Activated T-cell treated with anti-CD3 and anti-CD28 coated beads, Interleukin-2, amount 50 U/mL, for 1 hour (primary cell): ENCODE measurements around the gene COL28A1.
"Not testable (repeated sequence)": the region's sequence is repeated elsewhere in the genome, so short reads cannot be mapped to it uniquely, and the experiment has no call there.

Experiments used
- DNase-seq: peaks from one replicate; pipeline ENCODE4 v3.0.0-alpha.2; 2020

COL28A1 gene

DNA sequence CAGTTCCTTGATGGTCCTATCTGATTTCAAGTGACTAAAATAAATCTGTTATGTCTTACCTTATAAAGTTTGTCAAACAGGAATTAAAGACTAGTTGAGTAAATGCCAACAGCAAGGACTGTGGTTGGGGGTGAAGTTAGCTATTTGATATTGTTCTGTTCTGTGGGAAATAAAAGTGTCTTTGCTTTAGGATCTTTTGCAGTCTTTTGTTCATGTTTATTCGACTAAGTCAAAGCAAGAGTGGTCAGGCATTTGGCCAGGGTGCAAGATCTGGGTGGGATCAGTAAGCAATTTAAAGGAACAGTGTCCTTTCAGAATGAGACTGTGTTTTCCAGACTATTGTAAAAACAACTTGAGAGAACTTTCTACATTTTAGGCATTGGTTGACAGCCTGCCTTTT is at the start of gene COL28A1:
Gene COL28A1, minus strand, starts transcription at position 183 of the 400 bp plus-strand sequence. CDS start 2,998 bp downstream, outside the sequence.
- DNase-seq, result no peak

DNA sequence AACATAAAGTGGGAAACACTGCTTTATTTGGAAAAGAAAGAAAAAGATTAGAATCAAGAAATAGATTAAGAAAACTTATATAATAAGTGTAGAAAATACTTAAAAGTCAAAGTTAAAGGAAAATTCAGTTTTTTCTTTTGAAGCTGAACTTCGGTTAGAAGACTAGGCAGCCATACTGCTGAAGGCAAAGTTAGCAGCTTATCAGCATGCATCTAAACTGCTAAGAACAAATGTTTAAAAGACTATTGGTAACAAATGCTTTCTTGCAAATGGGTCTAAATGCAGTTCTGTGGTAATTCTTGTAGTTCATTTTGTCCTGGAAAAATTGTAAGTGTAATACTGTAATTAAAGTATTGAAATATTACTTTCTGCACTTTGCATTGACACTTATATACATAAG is 49.0 kb upstream of the COL28A1 start:
- no peak for DNase-seq

- DNase-seq, result no peak
These were observed 48.1 kb upstream of the COL28A1 start for GRCh38 chr7:7583731-7584130.

DNA sequence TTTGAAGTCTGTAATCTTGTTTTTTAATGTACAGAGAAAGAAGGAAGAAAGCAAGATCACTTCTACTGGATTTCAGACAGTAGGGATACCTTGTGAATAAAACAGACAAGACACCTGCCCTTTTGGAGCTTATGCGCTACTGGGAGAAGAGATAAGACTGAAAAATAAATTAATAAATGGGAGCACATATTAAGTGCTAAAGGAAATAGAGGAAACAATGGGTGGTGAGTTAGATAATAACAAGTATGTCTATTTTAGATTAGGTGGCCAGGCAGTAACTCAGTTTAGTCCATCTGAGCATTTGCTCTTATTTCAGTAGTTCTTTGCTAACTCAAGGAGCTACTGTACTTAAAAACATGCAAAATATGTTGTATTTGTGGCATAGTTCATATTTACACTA is 46.9 kb upstream of the COL28A1 start:
- no peak for DNase-seq

DNA sequence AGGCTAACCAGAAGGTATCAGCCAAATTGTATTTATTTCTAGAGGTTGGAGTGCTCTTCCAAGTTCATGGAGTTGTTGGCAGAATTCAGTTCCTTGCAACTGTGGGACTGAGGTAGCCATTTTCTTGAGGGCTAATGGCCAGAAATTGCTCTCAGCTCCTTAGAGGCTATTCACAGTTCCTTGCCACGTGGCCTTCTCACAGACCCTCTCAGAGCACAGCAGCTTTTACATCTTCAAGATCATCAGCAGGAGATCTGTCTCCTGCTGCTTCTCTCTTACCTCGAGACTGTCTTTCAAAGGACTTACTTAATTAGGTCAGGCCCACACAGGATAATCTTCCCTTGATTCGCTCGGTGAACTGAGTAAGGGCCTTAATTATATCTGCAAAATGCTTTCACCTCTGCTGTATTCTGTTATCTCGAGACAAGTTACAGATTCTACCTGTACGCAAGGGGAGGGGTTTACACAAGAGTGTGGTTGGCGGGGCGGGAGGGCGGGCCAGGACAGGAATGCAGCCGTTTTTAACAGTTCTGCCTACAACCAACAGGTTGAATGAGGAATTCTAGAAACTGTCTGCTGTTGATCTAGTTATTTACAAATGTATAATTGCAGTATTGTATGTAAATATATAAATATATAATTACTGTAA is 46.0 kb upstream of the COL28A1 start:
- no peak for DNase-seq

- DNase-seq, result no peak
These were observed 44.0 kb upstream of the COL28A1 start for GRCh38 chr7:7579638-7580037.

GRCh38 chr7:7577888-7578287 is 42.2 kb upstream of the COL28A1 start:
- no peak for DNase-seq

DNA sequence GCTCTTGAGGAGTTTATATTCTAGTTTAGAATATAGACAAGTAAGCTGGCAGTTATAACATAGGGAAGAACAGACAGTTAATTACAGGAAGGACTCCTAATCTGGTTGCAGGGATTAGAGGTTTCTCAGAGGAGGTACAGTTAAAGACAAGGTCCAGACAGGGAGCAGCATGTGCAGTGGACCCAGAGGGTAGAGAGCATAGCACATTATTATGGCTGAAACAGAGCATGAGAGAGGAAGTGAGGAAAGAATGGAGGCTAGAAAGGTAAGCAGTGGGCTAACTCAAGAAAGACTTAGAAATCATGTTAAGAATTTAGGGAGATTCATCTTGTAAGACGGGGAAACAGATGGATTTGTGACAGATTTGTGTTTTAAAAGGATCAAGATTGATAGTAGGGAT is 40.7 kb upstream of the COL28A1 start:
- DNase-seq, result no peak

DNA sequence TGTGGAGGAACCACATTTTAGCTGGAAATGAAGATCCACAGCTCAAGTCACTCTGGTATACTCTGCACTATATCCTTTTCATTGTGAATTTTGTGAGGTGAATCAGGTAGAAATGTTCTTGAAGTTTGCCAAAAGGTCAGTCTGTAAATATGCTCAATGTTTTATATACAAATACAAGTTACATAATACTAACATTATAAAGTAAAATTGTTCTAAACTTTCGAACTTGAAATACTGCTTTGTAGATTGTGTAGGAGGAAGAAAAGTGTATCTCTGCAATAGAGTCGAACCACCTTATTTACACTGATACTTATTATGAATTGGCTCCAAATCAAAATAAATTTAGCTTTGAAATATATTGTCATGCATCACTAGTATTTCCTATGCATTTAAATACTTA is 38.0 kb upstream of the COL28A1 start:
- DNase-seq, result no peak

GRCh38 chr7:7570584-7570983 is 34.9 kb upstream of the COL28A1 start:
- no peak for DNase-seq

DNA sequence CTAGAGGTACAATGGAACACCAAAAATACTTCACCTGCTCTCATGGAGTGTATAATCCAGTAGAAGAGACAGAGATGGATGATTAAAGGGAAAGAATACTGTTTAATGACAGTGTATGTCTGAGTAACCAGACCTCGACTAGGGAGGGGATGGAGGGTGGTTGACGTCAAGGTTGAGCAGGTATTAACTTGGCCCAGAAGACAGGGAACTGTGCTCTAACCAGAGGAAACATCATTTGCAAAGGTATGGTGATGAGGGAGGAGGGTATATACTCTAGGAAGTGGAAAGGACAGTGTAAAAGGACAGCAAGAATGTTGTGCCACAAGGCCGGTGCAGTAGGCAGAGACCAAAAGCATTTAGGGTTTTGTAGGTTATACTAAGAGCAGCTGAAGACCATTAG is 33.9 kb upstream of the COL28A1 start:
- DNase-seq, result no peak

DNA sequence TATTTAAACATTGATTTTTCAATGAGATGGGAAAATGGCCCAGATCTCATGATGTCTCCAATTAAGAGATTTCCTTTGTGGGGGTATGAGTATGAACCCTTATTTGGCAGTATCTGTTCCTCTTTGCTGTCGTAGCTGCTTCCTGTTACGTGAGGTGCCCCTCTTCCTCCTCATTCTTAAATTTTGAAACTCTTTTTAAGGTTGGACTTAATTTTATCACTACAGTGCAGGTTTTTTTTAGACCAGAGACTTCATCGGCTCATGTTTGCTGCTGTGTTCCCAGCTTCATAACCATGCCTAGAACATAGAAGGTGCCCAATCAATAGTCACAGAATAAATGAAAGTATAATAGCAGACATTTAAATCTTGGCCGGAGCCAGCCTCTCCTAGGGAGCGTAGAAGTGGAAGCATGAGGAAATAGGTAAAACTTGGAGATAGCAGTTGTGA is 33.4 kb upstream of the COL28A1 start:
- DNase-seq, result no peak

- no peak for DNase-seq
These were observed 32.9 kb upstream of the COL28A1 start for GRCh38 chr7:7568553-7568952.

- DNase-seq, result no peak
These were observed 32.3 kb upstream of the COL28A1 start for GRCh38 chr7:7567898-7568531.

GRCh38 chr7:7566651-7567611 is 31.3 kb upstream of the COL28A1 start, which contains the start of gene MIOS:
TSS of gene MIOS (plus strand) at chr7:7566884. CDS start at chr7:7572476, 5,592 bp downstream.
- DNase-seq, result peak; percentile 91

- no peak for DNase-seq
These were observed 30.3 kb upstream of the COL28A1 start for GRCh38 chr7:7565746-7566650.

DNA sequence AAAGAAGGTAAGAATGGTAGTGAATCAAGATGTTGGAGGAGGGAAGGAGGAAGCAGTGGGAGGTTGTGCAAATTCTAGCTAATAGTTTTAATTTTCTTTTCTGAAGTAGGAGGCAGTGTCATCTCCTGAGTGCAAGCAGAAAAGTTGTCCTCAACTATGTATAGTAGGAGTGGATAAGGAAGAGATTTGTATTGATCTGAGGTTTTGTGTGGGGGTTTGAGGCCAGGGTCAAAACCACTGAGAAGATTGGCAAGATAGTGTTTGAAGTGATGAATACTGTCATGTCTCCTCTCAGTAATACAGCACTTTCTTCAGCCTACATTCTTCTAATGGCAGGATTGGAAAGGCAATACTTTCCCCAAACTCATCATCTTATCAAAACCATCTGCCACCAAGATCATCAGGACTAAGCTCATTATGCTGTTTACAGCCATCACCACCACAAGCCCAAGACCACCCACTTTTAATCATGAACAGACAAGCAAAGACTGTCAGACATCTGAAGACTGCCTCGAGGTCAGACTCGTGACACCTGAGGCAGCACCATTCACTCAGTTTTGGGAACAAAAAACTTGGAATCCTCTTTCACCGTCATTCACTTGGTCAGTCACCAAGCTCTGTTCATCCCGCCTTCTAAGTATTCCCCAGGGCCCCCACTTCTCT is 29.5 kb upstream of the COL28A1 start:
- DNase-seq, result no peak

GRCh38 chr7:7564323-7564780 is 28.7 kb upstream of the COL28A1 start:
- no peak for DNase-seq

DNA sequence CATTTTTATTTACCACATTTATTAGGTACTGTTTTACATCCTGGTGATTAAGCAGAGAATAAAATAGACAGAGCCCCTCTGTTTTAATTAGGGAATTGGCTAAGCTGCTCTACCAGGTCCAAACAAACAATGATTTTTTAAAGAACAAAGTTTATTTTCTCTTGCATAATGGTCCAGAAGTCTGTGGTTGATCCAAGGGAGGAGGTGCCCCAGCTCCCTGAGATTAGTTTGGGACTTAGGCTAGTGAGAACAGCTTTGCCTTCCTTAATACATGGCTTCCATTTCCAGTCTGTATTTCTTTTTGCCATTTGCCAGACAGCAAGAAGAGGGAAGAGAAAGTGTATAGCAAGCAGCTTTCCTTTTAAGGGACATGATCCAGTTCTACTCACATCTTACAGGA is 28.1 kb upstream of the COL28A1 start:
- no peak for DNase-seq

DNA sequence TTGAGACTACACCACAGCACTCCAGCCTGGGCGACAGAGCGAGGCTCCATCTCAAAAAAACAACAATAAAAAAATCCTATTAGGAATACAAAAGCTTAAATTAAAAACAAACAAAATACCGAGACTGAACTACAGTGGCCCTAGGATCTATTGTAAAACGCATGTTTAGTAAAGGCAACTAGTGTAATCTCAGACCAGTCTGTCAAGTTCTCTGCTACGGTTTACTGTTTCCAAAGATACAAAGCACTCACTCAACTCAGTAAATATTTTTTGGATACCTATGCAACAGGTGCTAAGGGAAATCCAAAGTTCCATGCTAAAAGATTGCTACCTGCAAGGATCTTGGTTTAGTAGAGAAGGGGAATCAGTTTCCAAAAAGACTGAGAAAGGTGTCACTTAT is 27.6 kb upstream of the COL28A1 start:
- no peak for DNase-seq

- no peak for DNase-seq
These were observed 27.1 kb upstream of the COL28A1 start for GRCh38 chr7:7562736-7563135.

GRCh38 chr7:7561591-7561990 is 25.9 kb upstream of the COL28A1 start:
- DNase-seq, result not testable (repeated sequence)
